Measurements from ENCODE around the gene POLR3E. TPM values are rescaled to one million over a fixed set of nuclear protein-coding genes. Genes with fewer than 3 reads are reported as not detected.

POLR3E gene
- total RNA-seq, 1 experiment from 2014 or later = 103 TPM

DNA sequence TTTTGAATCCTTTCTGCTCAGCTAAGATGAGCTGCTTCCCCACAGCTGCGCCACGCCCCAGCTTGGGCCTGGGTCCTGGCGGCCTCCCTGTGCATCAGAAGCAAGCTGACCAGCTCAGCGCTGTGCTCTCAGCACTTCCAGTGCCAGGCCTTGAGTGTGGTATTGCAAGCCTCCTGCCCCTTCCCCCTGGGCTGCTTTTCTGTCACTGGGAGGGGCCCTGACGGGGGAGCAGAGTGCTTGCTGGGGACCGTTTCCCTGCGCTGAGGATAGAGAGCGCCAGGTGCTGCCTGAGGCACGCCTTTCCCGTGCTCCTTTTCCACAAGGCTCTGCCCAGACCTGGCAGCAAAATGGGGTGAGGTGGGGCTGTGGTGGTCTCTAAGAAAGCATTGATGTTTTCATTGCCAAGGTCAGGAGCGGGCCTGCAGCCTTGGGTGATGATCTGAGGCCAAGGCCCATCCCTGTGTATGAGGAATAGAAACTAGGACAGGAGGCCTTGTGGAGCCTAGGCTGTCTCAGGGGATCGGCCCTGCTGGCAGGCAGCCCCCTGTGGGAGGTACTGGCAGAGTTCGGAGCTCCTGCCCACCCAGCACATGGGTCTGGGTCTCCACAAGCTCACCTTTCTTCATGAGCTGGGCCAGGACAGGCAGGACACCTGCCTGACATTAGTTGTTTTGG is 29.7 kb downstream of the POLR3E start:
- H3T11ph ChIP-seq (ENCODE audit: low read length) = no peak overlapping the region
- H3K4me1 ChIP-seq (ENCODE audit: insufficient read depth, low read length) = no peaks in the 10 kb centered on the region
- no peaks in the 10 kb centered on the region for H3K23me2 ChIP-seq (ENCODE audit: insufficient read length, low read depth, low read length, poor library complexity, severe bottlenecking)
- no peak overlapping the region for H3K56ac ChIP-seq (ENCODE audit: insufficient read length, low read depth, low read length)
- H3K27me3 ChIP-seq (ENCODE audit: insufficient read depth, low read length) = no peaks in the 10 kb centered on the region
- no peak for DNase-seq
- Mint-ChIP-seq H3K4me3 (no peak overlapping the region), H3K27ac (peak overlapping the region in 1 of 3 experiments; percentile 75; a peak in 1 of 7 replicates), H3K36me3 (ENCODE audit: insufficient read depth in 1 of 3, low read depth in 3 of 3) (peaks cover 31 to 94% (median 77%) of the 10 kb centered on the region in 3 experiments), H3K9me3 (no peaks in the 10 kb centered on the region), H3K4me1 (no peaks in the 10 kb centered on the region), H3K27me3 (ENCODE audit: low read depth) (no peaks in the 10 kb centered on the region; the same call in none of the 2 replicates)
- H3K9ac ChIP-seq (ENCODE audit: extremely low read depth, insufficient read length, low read length) = no peak overlapping the region
- no peaks in the 10 kb centered on the region for H3K9me3 ChIP-seq (ENCODE audit: control insufficient read depth, low read depth, low read length)
- H2BK120ac ChIP-seq (ENCODE audit: low read depth, low read length, poor library complexity, severe bottlenecking) = no peak overlapping the region
- WGBS (ENCODE audit: extremely low coverage, insufficient read length, low lambda C conversion rate) = no CpG with 5 or more reads among the region's 13 CpGs
- no peak overlapping the region for H3K4ac ChIP-seq (ENCODE audit: low read depth, low read length)
- TF ChIP-seq, protein P1, sequence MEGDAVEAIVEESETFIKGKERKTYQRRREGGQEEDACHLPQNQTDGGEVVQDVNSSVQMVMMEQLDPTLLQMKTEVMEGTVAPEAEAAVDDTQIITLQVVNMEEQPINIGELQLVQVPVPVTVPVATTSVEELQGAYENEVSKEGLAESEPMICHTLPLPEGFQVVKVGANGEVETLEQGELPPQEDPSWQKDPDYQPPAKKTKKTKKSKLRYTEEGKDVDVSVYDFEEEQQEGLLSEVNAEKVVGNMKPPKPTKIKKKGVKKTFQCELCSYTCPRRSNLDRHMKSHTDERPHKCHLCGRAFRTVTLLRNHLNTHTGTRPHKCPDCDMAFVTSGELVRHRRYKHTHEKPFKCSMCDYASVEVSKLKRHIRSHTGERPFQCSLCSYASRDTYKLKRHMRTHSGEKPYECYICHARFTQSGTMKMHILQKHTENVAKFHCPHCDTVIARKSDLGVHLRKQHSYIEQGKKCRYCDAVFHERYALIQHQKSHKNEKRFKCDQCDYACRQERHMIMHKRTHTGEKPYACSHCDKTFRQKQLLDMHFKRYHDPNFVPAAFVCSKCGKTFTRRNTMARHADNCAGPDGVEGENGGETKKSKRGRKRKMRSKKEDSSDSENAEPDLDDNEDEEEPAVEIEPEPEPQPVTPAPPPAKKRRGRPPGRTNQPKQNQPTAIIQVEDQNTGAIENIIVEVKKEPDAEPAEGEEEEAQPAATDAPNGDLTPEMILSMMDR (conservative IDR thresholded peaks at IDR 0.05) = no peak
- H4K91ac ChIP-seq (ENCODE audit: insufficient read length, low read depth, low read length) = no peak overlapping the region
- no peak overlapping the region for H2BK12ac ChIP-seq (ENCODE audit: insufficient read length, low read depth, low read length)
- H3K4me2 ChIP-seq (ENCODE audit: insufficient read depth, insufficient read length, low read length) = no peak overlapping the region
- peaks cover 2% of the 10 kb centered on the region for H3K79me1 ChIP-seq (ENCODE audit: insufficient read depth, low read depth, low read length, poor library complexity, severe bottlenecking)
- no peak overlapping the region for H3K18ac ChIP-seq (ENCODE audit: insufficient read length, low read depth, low read length)
- no peak overlapping the region for H2BK15ac ChIP-seq (ENCODE audit: low read depth, low read length)
- H3K23ac ChIP-seq (ENCODE audit: insufficient read length, low read depth, low read length) = no peak overlapping the region
- no peak overlapping the region for H2AFZ ChIP-seq (ENCODE audit: low read length)
- H3K14ac ChIP-seq (ENCODE audit: insufficient read depth, low read length) = no peak overlapping the region
- no peak overlapping the region for H2BK5ac ChIP-seq (ENCODE audit: insufficient read length, low read length)
- no peak overlapping the region for H3K27ac ChIP-seq (ENCODE audit: insufficient read length, low read depth, low read length)
- no peak overlapping the region for H4K8ac ChIP-seq (replicated peaks; ENCODE audit: insufficient read length, low read depth, low read length)
- no peaks in the 10 kb centered on the region for H4K20me1 ChIP-seq (ENCODE audit: control insufficient read depth, insufficient read depth, insufficient read length)
- H2AK5ac ChIP-seq (ENCODE audit: insufficient read length, low read length) = no peak overlapping the region
- no peak overlapping the region for H2BK20ac ChIP-seq (ENCODE audit: low read depth, low read length, poor library complexity, severe bottlenecking)
- no peak overlapping the region for H4K5ac ChIP-seq (ENCODE audit: insufficient read length, low read depth, low read length)
- no peaks in the 10 kb centered on the region for H3K79me2 ChIP-seq (ENCODE audit: insufficient read depth, low read length)
